Esophagus muscularis mucosa (tissue), 3 donors: Measurements from ENCODE around the gene LHFPL2.

ENCODE experiments used
- CTCF ChIP-seq, 3 experiments: fragments of 200-600 bp in 2 of 3; fragments of 450-650 bp in 1 of 3; sonication (generic) in 2 of 3; IDR thresholded peaks; one replicate each; pipeline ENCODE4 v1.5.1; 2017 to 2019; ENCODE audit warnings: antibody characterized with exemption in 3 of 3, mild to moderate bottlenecking in 2 of 3, moderate library complexity in 1 of 3
- POLR2AphosphoS5 ChIP-seq, 2 donors: sonication (generic); formaldehyde crosslinking; IDR thresholded peaks; one replicate each; pipeline ENCODE4 v1.6.1; 2017; ENCODE audit warnings: antibody characterized with exemption in 2 of 2

DNA sequence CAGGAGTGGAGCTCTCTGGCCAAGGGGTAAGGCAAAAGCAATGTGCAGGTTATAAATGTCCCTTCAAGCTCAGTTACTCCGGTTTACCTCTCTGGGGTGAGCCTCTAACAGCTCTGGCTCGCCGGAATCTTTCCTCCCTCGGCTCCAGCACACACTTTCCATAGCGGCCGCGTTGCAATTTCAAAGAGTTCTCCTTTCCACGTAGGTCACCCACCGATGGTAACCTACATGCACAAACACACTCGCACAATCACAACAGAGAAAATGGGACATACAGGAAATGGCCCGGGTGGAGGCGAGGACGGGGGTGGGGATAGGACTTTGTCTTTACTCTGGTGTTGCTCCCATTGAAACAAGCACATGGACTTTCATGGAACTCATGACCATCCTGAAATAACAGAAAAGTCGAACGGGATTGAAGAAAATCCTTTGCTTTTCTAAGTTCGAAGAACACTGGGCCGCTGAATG, 1.2 kb downstream of the LHFPL2 start:
- TF ChIP-seq CTCF (IDR thresholded peaks at IDR 0.05) (no peak), POLR2AphosphoS5 (IDR thresholded peaks at IDR 0.05) (peak in 1 of 2 donors; percentile 23)
